ENCODE measurements around the gene PAK6. TPM values are rescaled to one million over a fixed set of nuclear protein-coding genes. Genes with fewer than 3 reads are reported as not detected.

Gene PAK6
- polyA plus RNA-seq, 1 donor (not counting 4 experiments of a cell fraction or from before 2014, with no cell fraction given) = 11.5 TPM

- Histone ChIP-seq H3K36me3 (ENCODE audit: control insufficient read depth in 2 of 2, extremely low read depth in 1 of 2, insufficient read depth in 2 of 2, low read length in 2 of 2) (peaks cover 14 to 18% of the 10 kb centered on the region in 2 experiments), H3K4me1 (ENCODE audit: control insufficient read depth, extremely low read depth, insufficient read depth, low read length) (peaks cover 65% of the 10 kb centered on the region), H4K20me1 (ENCODE audit: control insufficient read depth, extremely low read depth, insufficient read depth, low read length) (peaks cover 4% of the 10 kb centered on the region), H2AFZ (ENCODE audit: control insufficient read depth, low read length) (no peak overlapping the region), H3K79me2 (ENCODE audit: control insufficient read depth, insufficient read depth, low read length) (peaks cover 3% of the 10 kb centered on the region), H3K4me2 (ENCODE audit: control insufficient read depth, extremely low read depth, insufficient read depth, low read depth, low read length) (peak overlapping the region; percentile 61), H3K27ac (ENCODE audit: control insufficient read depth, insufficient read depth, low read length) (peak overlapping the region; percentile 28), H3K9me3 (ENCODE audit: control insufficient read depth, low read depth, low read length) (no peaks in the 10 kb centered on the region), H3K27me3 (ENCODE audit: control insufficient read depth, extremely low read depth, insufficient read depth, low read length) (no peaks in the 10 kb centered on the region), H3K9me1 (ENCODE audit: control insufficient read depth, extremely low read depth, insufficient read depth, low read length) (peaks cover 3% of the 10 kb centered on the region), H3K9ac (ENCODE audit: control insufficient read depth, extremely low read depth, insufficient read depth, low read length) (no peak overlapping the region), H3K4me3 (ENCODE audit: control insufficient read depth in 2 of 3, extremely low read depth in 1 of 3, insufficient read depth in 2 of 3, low read depth in 1 of 3, low read length in 3 of 3) (no peak overlapping the region)
- FAIRE-seq (peak; percentile 88), DNase-seq (ENCODE audit: low read depth, low spot score) (no peak)
- TF ChIP-seq CTCF (optimal IDR thresholded peaks at IDR 0.05 in 1 of 3, IDR thresholded peaks at IDR 0.05 in 1 of 3, conservative IDR thresholded peaks at IDR 0.05 in 1 of 3; ENCODE audit: extremely low read depth in 1 of 3, insufficient read depth in 2 of 3, low read length in 3 of 3) = no peak
- no peak for TF ChIP-seq EZH2 (IDR thresholded peaks at IDR 0.05; ENCODE audit: low read length)
- dilution Hi-C loops (cut with MboI; ENCODE audit: extremely low pct_ligation_motif_present, low sequenced_read_pairs) = no loop called here
These were observed 10.8 kb downstream of the PAK6 start for GRCh38 chr15:40249477-40250303.

- H3K79me2 ChIP-seq (ENCODE audit: control insufficient read depth, insufficient read depth, low read length) = peaks cover 3% of the 10 kb centered on the region
- dilution Hi-C loops (cut with MboI; ENCODE audit: extremely low pct_ligation_motif_present, low sequenced_read_pairs) = no loop called here
- H2AFZ ChIP-seq (ENCODE audit: control insufficient read depth, low read length) = no peak overlapping the region
- no peak for TF ChIP-seq EZH2 (IDR thresholded peaks at IDR 0.05; ENCODE audit: low read length)
- TF ChIP-seq CTCF (optimal IDR thresholded peaks at IDR 0.05 in 1 of 3, IDR thresholded peaks at IDR 0.05 in 1 of 3, conservative IDR thresholded peaks at IDR 0.05 in 1 of 3; ENCODE audit: extremely low read depth in 1 of 3, insufficient read depth in 2 of 3, low read length in 3 of 3) = no peak
- no peak overlapping the region for H3K9ac ChIP-seq (ENCODE audit: control insufficient read depth, extremely low read depth, insufficient read depth, low read length)
- no peak overlapping the region for H3K4me3 ChIP-seq (ENCODE audit: control insufficient read depth in 2 of 3, extremely low read depth in 1 of 3, insufficient read depth in 2 of 3, low read depth in 1 of 3, low read length in 3 of 3)
- H3K9me1 ChIP-seq (ENCODE audit: control insufficient read depth, extremely low read depth, insufficient read depth, low read length) = no peaks in the 10 kb centered on the region
- peaks cover 59% of the 10 kb centered on the region for H3K4me1 ChIP-seq (ENCODE audit: control insufficient read depth, extremely low read depth, insufficient read depth, low read length)
- H4K20me1 ChIP-seq (ENCODE audit: control insufficient read depth, extremely low read depth, insufficient read depth, low read length) = peaks cover 4% of the 10 kb centered on the region
- FAIRE-seq (no peak), DNase-seq (ENCODE audit: low read depth, low spot score) (no peak)
- no peaks in the 10 kb centered on the region for H3K27me3 ChIP-seq (ENCODE audit: control insufficient read depth, extremely low read depth, insufficient read depth, low read length)
- H3K4me2 ChIP-seq (ENCODE audit: control insufficient read depth, extremely low read depth, insufficient read depth, low read depth, low read length) = peak overlapping the region; percentile 61
- H3K36me3 ChIP-seq (ENCODE audit: control insufficient read depth in 2 of 2, extremely low read depth in 1 of 2, insufficient read depth in 2 of 2, low read length in 2 of 2) = peaks cover 16 to 18% of the 10 kb centered on the region in 2 experiments
- H3K27ac ChIP-seq (ENCODE audit: control insufficient read depth, insufficient read depth, low read length) = no peak overlapping the region
- no peaks in the 10 kb centered on the region for H3K9me3 ChIP-seq (ENCODE audit: control insufficient read depth, low read depth, low read length)
These were observed 11.4 kb downstream of the PAK6 start for GRCh38 chr15:40250304-40250656.

All from keratinocyte (primary cell).